Measurements from ENCODE around the gene SIAH1.
"Not testable (repeated sequence)": the region's sequence is repeated elsewhere in the genome, so short reads cannot be mapped to it uniquely, and the experiment has no call there.

SIAH1 gene

DNA sequence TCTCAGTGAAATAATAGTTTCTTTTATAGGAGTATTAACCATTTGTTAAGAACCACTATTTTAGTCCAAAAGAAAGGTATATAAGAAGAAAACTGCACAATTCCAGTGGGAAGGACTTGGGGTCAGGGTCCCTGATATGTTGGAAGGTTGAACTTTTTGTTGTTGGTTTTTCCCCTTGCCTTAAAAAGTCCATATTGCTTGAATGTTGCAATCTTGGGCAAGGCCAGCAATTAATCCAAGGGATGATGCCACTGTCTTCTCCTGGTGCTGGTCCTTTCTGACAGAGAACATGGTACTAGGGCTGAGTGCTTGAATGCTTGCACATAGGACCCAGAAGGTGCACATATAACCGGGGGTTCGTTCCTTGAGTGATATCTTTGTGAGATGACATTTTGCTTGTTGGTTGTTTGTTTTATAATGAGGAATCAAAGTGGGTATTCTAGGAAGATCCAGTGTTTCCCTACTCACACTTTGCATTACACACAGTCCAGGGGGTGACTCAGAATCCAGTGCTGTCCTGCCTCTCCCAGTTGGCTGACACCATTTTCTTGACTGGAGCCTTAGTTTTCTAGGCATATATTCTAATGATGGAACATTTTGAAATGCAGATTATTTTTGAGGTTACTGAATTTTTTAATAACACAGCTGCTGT lies 54.9 kb downstream of the SIAH1 start:
- no peak for DNase-seq

GRCh38 chr16:48329138-48329537 lies 56.1 kb downstream of the SIAH1 start:
- DNase-seq = no peak

DNA sequence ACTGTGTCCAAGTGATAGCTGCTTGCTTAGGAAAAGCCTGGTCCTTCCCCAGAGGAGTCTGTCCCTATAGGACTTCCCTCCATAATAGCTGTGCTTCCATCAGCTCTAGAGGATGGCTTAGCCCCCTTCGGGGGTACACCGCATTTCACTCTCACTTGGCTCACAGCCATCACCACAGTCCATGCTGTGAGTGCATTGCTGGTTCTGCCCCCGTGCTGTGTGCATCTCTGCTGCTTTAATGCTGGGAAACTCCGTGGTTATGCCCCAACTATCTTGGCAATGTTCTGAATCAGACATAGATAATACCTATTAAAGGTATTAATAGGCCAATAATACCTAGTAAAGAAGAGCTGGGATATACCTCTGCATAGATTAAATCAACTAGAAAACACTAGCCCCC lies 58.3 kb downstream of the SIAH1 start:
- DNase-seq = no peak

DNA sequence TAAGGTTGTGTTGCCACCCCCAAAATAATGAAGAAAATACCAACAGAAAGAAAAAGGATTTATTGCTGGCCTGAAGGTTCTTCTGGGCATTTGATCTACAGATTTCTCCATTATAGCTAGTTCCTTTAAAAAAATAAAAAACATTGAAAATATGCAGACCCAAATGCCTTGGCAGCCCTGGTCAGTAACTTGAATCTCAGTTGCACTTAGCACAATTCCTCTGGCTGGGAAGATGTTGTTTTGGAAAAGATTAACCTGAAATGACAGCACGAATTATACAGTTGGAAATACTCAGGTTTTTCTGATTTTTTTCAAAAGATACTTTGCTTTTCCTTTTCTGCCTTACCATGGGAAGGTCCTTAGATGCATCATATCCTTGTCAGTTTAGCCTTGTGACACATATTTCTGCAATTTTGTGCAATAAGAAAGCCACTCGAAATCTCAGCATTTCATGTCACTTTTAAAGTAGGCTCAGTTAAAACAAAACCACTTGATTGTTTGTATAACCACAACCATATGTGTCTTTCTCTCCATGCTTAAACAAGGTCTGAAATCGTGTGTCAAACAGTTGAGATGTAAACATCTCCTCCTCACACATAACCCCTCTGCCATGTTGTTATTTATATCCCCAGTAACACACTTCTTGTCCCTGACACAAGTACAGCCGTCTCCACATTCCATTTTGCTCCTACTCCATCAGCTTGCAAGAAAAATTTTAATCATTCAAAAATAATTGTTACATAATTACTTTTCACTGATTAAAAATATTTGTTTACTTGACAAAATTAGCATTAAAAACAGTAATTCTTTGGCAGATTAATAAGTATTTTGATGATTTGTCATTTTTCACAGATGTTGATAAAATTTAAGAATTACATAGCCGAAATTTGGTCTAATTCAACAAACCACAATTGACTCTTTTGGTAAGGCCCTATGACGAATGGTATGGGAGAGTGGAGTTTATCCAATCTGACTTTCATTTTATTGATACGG lies 61.1 kb downstream of the SIAH1 start:
- DNase-seq = no peak

DNA sequence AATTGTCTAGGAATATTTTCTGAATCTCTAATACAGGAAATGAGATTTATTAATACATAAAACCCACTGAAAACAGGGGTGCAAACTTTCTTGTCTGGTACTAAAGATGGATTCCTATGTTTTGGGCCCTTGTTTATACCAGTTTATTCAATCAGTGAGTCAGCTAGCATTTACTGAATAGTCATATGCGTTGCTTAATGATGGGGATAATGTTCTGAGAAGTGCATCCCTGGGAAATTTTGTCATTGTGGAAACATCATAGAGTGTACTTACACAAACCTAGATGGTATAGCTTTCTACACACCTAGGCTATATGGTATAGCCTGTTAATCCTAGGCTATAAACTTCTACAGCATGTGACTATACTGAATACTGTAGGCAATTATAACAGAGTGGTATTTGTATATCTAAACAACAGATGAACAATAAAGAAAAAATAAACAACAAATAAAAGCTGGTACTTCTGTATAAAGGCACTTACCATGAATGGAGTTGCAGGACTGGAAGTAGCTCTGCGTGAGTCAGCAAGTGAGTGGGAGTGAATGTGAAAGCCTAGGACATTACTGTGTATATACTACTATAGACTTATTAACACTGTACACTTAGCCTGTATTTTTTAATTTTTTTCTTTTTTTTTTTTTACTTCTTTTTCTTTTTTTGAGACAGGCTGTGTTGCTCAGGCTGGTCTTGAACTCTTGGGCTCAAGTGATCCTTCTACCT lies 63.7 kb downstream of the SIAH1 start:
- no peak for DNase-seq

DNA sequence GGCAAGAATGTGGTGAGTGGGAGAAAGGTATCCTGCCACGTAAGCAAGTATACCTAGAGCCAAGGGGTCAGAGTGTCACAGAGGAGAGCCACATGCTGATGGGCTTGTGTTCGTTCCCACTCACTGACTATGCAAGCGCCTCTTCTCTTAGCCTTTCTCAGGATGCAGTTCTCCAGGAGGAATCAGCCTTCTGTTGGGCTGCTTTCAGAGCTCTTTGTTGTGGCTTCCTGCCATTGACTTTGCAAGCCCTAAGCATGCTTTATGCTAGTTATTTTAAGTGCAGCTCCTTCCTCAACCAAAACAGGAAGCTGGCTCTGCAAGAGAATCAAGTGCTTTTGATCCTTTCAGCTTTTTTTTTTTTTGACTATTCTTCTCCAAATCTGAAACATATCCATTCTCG lies 66.6 kb downstream of the SIAH1 start:
- no peak for DNase-seq

GRCh38 chr16:48317614-48318315 lies 67.4 kb downstream of the SIAH1 start:
- DNase-seq = no peak

- no peak for DNase-seq
Observed at GRCh38 chr16:48317026-48317425, 68.2 kb downstream of the SIAH1 start.

GRCh38 chr16:48313905-48314304 lies 71.3 kb downstream of the SIAH1 start:
- not testable (repeated sequence) for DNase-seq

GRCh38 chr16:48310908-48311641 lies 74.1 kb downstream of the SIAH1 start:
- no peak for DNase-seq
